Astrocyte of the cerebellum (primary cell): Measurements from ENCODE around the gene ULBP3.

ENCODE experiments used
- DNase-seq: peaks from one replicate; pipeline ENCODE4 v3.0.0-alpha.2; 2011; ENCODE audit warnings: low read depth
- H3K4me3 ChIP-seq: 2 replicates; pipeline ENCODE4 v1.5.1; 2011; ENCODE audit warnings: mild to moderate bottlenecking, low read depth, low read length, moderate library complexity
- CTCF ChIP-seq: IDR thresholded peaks from 2 replicates; pipeline ENCODE4 v1.5.1; 2012; ENCODE audit warnings: low read length, low read depth, moderate library complexity, mild to moderate bottlenecking; ENCODE audit errors: missing control alignments
- in situ Hi-C: cut with HindIII; loops from 2 replicates; pipeline ENCODE4 v1.10.0; 2017; ENCODE audit warnings: low sequenced_read_pairs

ULBP3 gene

GRCh38 chr6:150058986-150059385 lies 9.9 kb downstream of the ULBP3 start:
- no peak for TF ChIP-seq CTCF
- H3K4me3 ChIP-seq: no peak overlapping the region
- DNase-seq: no peak
- in situ Hi-C loops: no loop called here

GRCh38 chr6:150058231-150058792 lies 10.6 kb downstream of the ULBP3 start:
- no peak for TF ChIP-seq CTCF
- H3K4me3 ChIP-seq: no peak overlapping the region
- in situ Hi-C loops: no loop called here
- DNase-seq: no peak

GRCh38 chr6:150057501-150057951 lies 11.4 kb downstream of the ULBP3 start:
- no peak for TF ChIP-seq CTCF
- DNase-seq: no peak
- in situ Hi-C loops: no loop called here

GRCh38 chr6:150056916-150057315 lies 12.0 kb downstream of the ULBP3 start:
- in situ Hi-C loops: no loop called here
- DNase-seq: no peak
- no peak for TF ChIP-seq CTCF
- H3K4me3 ChIP-seq: no peak overlapping the region

More at GRCh38 chr6:150057501-150057951, 11.4 kb downstream of the ULBP3 start:
- H3K4me3 ChIP-seq: no peak overlapping the region

GRCh38 chr6:150056156-150056555 lies 12.8 kb downstream of the ULBP3 start:
- DNase-seq: no peak
- H3K4me3 ChIP-seq: no peak overlapping the region
- TF ChIP-seq CTCF: no peak
- in situ Hi-C loops: no loop called here

GRCh38 chr6:150055131-150055530 lies 13.8 kb downstream of the ULBP3 start:
- no peak for TF ChIP-seq CTCF
- in situ Hi-C loops: no loop called here

More at GRCh38 chr6:150055131-150055530, 13.8 kb downstream of the ULBP3 start:
- H3K4me3 ChIP-seq: no peak overlapping the region
- DNase-seq: no peak
